ENCODE measurements around the gene HTT-AS. TPM values are rescaled to one million over a fixed set of nuclear protein-coding genes. Genes with fewer than 3 reads are reported as not detected.

The HTT-AS gene
- total and polyA plus RNA-seq, 2 of the 8 experiments (the other 6 are each of a cell fraction or from before 2014, with no cell fraction given): not detected

DNA sequence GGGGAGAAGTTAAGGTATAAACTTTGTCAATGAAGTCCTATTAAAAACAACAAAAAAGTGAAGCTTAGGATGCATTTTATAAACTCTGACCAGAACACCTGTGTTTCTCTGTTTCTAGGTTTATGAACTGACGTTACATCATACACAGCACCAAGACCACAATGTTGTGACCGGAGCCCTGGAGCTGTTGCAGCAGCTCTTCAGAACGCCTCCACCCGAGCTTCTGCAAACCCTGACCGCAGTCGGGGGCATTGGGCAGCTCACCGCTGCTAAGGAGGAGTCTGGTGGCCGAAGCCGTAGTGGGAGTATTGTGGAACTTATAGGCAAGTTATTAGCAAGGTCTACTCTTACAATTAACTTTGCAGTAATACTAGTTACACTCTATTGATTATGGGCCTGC lies 46.8 kb upstream of the HTT-AS start:
- no peak overlapping the region for H3K27ac ChIP-seq (ENCODE audit: low read depth, low read length)
- H3K4ac ChIP-seq (replicated peaks; ENCODE audit: insufficient read length, low read depth, low read length): no peak overlapping the region
- H3K79me1 ChIP-seq (ENCODE audit: low read depth, low read length): no peaks in the 10 kb centered on the region
- ChIA-PET POLR2A (ENCODE audit: partially characterized antibody) (interaction anchor here (0.6 kb wide), 1 partner anchor 81 kb away, joined by 4 read pairs; no protein-coding TSS in a partner anchor), CTCF (ENCODE audit: partially characterized antibody) (interaction anchor here (1.2 to 1.8 kb wide), 3 partner anchors 12 to 14 kb away, joined by 4 to 7 read pairs (median 4); no protein-coding TSS in a partner anchor)
- H3K4me1 ChIP-seq (replicated peaks in 1 of 4; ENCODE audit: control insufficient read depth in 3 of 4, insufficient read depth in 4 of 4, low read length in 3 of 4): no peaks in the 10 kb centered on the region
- H3K56ac ChIP-seq (replicated peaks; ENCODE audit: insufficient read length, low read depth, low read length): no peak overlapping the region
- H2BK15ac ChIP-seq (ENCODE audit: low read length): no peak overlapping the region
- H3K23me2 ChIP-seq (ENCODE audit: low read depth, low read length): no peaks in the 10 kb centered on the region
- no peak overlapping the region for H2BK5ac ChIP-seq (ENCODE audit: low read depth, low read length)
- no peak overlapping the region for H2BK12ac ChIP-seq (ENCODE audit: low read depth, low read length)
- no peak overlapping the region for H2AK5ac ChIP-seq (ENCODE audit: low read depth, low read length)
- no peak overlapping the region for H3K4me3 ChIP-seq (ENCODE audit: extremely low read depth in 1 of 4, insufficient read depth in 2 of 4, low read depth in 3 of 4, low read length in 4 of 4)
- TF ChIP-seq SIN3A (conservative IDR thresholded peaks at IDR 0.05 in 1 of 2, IDR thresholded peaks at IDR 0.05 in 1 of 2; ENCODE audit: low read depth in 1 of 2, low read length in 2 of 2) (no peak), RFX5 (IDR thresholded peaks at IDR 0.05; ENCODE audit: borderline replicate concordance, low read depth, low read length) (no peak), SRF (IDR thresholded peaks at IDR 0.05; ENCODE audit: low read depth, low read length) (no peak), RXRA (IDR thresholded peaks at IDR 0.05; ENCODE audit: insufficient read depth, low read depth, low read length) (no peak), CREB1 (IDR thresholded peaks at IDR 0.05) (no peak), EP300 (IDR thresholded peaks at IDR 0.05; ENCODE audit: borderline replicate concordance in 1 of 2, low read depth in 2 of 2, low read length in 2 of 2) (no peak), SP2 (IDR thresholded peaks at IDR 0.05; ENCODE audit: low read length) (no peak)
- FAIRE-seq (no peak), DNase-seq (ENCODE audit: low read depth in 1 of 2, low spot score in 2 of 2) (no peak)
- no peaks in the 10 kb centered on the region for H3K79me2 ChIP-seq (ENCODE audit: control insufficient read depth in 1 of 2, insufficient read depth in 2 of 2, low read length in 2 of 2)
- H3K9ac ChIP-seq (replicated peaks in 1 of 4; ENCODE audit: extremely low read depth in 1 of 4, low read depth in 3 of 4, low read length in 3 of 4): no peak overlapping the region
- no peak overlapping the region for H4K91ac ChIP-seq (replicated peaks; ENCODE audit: insufficient read length, low read length)
- peaks cover 0 to 11% of the 10 kb centered on the region in 2 experiments for H4K20me1 ChIP-seq (replicated peaks in 1 of 2; ENCODE audit: control insufficient read depth in 1 of 2, insufficient read depth in 2 of 2, low read length in 2 of 2)
- no peak overlapping the region for H2BK20ac ChIP-seq (ENCODE audit: low read length)
- H3K4me2 ChIP-seq (ENCODE audit: insufficient read depth in 1 of 2, low read depth in 2 of 2, low read length in 2 of 2): no peak overlapping the region
- no peak overlapping the region for H3K14ac ChIP-seq (ENCODE audit: insufficient read length)
- no peaks in the 10 kb centered on the region for H3K27me3 ChIP-seq (replicated peaks in 1 of 4; ENCODE audit: control insufficient read depth in 3 of 4, extremely low read depth in 1 of 4, insufficient read depth in 3 of 4, low read length in 3 of 4)
- WGBS, 2 experiments (ENCODE audit: extremely low coverage in 1 of 2, insufficient coverage in 1 of 2, insufficient read length in 1 of 2, insufficient replicate concordance in 2 of 2, low coverage in 1 of 2, low lambda C conversion rate in 2 of 2, missing lambda C conversion rate in 1 of 2): 90% methylated on average over 9 of the region's 9 CpGs; no CpG with 5 or more reads in 1 of the 2 experiments
- H4K8ac ChIP-seq (ENCODE audit: extremely low read depth, insufficient read depth, low read length): no peak overlapping the region
- H3K36me3 ChIP-seq (ENCODE audit: control insufficient read depth in 2 of 4, insufficient read depth in 4 of 4, low read length in 3 of 4): peaks cover 10 to 54% (median 24%) of the 10 kb centered on the region in 4 experiments; a peak in 7 of 8 replicates
- no peak overlapping the region for H4K5ac ChIP-seq (ENCODE audit: insufficient read length, low read depth, low read length)
- H3K23ac ChIP-seq (ENCODE audit: insufficient read length): no peak overlapping the region
- no peak overlapping the region for H2AFZ ChIP-seq (ENCODE audit: low read length)
- H2BK120ac ChIP-seq (replicated peaks; ENCODE audit: low read depth, low read length): no peak overlapping the region
- H3K18ac ChIP-seq (ENCODE audit: extremely low read depth, low read length): no peak overlapping the region
- H3K9me3 ChIP-seq (ENCODE audit: insufficient read depth in 2 of 2, low read depth in 1 of 2, low read length in 1 of 2): no peaks in the 10 kb centered on the region
